HG02798 (cell line): ENCODE data around the gene OGFOD1.

Experiments used
- ATAC-seq: cut with Tn5 transposase; IDR thresholded peaks from one replicate; pipeline ENCODE4 v1.9.1; 2021; ENCODE audit warnings: mild to moderate bottlenecking; ENCODE audit not compliant: unreplicated experiment, poor library complexity

Gene OGFOD1

DNA sequence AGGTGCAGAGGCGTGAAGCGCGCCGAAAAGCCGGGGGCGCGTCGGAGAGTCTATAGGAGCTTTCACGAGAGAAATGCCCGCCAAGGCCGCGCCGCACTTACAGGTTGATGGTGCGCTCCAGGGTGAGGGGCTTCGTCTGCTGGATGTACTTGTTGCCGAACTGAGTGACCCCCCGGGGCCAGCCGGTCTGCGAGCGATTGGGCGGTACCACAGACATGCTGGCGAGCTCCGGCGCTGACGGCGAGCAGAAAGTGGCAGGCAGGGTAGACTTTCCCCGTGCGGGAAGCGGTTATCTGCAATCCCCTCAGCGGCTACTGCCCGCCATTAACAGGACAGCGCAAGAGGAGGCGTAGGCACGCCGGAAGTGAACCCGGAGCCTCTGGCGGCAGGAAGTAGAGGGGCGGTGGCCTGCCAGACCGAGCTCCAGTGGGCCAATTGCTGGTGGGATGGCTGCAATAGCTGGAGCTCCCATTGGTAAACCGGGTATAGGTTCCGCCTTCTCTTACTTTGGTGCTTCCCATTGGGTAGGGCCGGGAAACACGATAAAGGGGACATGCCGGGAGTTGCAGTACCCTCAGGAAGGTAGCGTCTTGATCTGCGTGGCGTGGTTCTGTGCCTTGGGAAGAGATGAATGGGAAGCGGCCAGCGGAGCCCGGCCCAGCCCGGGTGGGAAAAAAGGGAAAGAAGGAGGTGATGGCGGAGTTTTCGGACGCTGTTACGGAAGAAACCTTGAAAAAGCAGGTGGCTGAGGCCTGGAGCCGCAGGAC is at the start of gene OGFOD1, which contains the start of gene NUDT21:
Gene OGFOD1 (plus strand): TSS at position 569 of the 767 bp plus-strand sequence. CDS start 59 bp downstream, at position 628.
Gene NUDT21 (minus strand): TSS at position 347 of the 767 bp plus-strand sequence. CDS start 130 bp downstream, at position 217.
- ATAC-seq = peak; percentile 98

DNA sequence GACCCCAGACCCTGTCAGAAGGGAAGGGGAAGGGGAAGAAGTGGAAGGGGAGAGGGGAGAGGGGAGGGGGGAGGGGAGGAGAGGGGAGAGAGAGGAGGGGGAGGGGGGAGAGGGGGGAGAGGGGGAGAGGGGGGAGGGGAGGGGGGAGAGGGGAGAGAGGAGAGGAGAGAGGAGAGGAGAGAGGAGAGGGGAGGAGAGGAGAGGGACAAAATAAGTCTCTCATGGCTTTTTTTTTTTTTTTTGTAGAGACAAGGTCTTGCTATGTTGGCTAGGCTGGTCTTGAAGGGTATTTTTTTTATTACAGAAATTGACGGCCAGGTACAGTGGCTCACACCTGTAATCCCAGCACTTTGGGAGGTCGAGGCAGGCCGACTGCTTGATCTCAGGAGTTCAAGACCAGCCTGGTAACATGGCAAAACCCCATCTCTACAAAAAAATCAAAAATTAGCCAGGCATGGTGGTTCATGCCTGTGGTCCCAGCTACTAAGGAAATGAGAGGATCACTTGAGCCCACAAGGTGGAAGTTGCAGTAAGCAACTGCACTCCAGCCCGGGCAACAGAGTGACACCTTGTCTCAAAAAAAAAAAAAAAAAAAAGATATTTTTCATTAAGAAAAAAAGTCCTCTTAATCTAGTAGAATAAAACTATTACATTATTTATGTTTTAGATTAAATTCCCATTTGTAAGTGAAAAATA is 45.2 kb upstream of the OGFOD1 start:
- no peak for ATAC-seq

DNA sequence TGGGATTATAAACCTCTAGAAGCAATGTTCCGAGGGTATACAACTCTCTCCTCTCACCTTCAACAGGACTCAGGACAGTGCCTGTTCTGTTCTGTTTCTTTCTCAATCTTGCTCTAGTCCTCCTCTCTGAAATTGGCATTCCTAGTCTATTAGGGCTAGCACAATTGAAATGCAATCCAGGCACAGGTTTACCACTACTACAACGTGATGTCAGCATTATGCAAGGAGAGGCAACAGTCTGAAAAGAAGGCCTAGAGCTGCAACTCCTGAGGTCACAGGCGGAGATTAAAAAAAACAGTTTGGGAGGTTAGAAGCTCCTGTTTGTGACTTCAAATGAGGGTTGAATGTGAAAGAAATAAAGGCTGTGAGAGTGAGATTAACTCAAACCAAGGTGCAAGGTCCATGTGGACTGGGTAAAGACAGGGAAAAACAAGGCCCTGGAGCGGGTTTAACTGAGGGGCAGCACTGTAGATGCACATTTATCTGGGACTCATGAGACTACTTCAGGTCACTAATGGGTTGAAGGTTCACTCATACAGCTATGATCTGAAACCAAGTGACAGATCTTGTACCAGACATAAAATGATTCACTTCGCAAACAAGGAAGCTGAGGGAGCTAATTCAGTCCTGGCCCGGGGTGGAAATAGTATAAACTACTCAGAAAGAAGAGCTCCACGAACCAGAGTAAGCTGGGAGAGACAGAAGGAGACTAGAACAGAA is 42.8 kb upstream of the OGFOD1 start:
- ATAC-seq = no peak

DNA sequence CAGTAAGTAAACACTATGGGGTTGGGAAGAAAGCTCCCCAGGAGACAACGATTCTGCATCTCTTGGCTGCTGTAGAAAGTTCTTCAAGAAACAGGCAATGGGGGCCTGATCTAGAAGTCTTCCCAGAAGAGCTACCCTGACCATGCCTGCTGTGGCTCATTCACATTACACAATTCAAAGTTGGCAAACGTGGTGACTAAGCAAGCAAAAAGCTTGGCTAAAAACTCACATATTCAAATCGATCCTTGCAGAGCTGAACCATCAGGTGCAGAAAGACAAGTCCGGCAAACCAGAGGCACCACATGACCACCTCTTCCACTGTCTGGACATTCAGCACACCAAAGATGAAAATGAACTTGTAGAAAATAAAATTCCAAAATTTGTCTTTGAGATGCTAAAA is 42.2 kb upstream of the OGFOD1 start:
- no peak for ATAC-seq

DNA sequence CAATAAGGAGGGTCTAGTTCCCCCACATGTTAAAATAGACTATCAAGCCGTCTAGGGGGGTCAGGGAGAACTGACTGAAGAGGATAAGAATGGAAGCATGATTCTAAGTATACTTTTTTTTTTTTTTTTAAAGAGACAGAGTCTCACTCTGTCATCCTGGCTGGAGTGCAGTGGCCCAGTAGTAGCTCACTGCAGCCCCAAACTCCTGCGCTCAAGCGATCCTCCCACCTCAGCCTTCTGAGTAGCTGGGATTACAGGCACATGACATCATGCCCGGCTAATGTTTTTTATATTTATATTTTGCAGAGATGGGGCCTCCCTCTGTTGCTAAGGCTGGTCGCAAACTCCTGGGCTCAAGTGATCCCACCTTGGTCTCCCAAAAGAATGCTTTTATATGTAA is 40.2 kb upstream of the OGFOD1 start:
- ATAC-seq = no peak

DNA sequence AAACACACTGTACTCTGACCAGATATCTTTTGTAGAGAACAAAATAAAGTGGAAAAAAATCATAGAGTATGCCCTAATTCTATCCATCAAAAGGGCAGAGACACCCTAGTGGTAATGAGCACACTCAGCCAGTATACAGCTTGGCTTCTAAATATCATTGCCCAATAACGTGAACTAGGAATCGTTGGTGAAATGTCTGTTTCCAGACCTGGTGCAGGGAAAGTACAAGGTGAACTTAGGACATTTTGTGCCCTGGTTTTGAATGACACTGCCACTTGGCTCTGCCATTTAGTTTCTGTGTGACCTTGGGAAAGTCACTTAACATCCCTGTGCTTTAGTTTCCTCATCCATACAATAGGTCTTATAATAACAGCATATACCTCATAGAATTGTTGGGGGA is 39.7 kb upstream of the OGFOD1 start:
- no peak for ATAC-seq

DNA sequence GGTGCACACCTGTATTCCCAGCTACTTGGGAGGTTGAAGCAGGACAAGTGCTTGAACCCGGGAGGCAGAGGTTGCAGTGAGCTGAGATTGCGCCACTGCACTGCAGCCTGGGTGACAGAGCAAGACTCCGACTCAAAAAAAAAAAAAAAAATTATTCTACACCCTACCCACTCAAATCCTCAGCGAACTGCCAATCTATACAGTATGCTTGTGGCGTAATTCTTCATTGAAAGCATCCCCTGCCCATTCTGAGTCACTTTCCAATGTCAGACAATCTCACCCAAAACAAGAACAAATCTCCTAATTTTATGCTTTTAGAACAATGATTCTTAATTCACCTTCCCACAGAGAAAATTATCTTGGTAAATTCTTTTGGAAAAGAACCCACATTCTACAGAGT is 38.0 kb upstream of the OGFOD1 start:
- ATAC-seq = no peak

DNA sequence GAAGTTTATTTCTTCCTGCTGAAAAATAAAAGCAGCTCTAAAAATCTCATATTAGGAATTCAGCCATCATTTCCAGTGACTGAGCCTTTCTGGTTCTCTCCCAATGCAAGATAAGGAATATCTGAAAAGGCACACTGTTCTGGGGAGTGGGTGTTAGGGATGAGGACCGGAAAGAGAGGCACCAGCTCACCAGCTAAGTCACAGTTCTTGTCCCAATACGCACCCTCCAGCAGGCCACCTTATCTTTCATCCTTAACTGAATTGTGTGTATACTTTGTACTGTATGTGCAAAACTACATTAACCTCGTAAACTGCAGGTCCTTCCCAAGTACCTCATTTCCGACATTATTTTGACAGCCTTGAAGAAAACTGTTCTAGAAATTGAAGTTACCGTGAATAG is 37.0 kb upstream of the OGFOD1 start:
- no peak for ATAC-seq

DNA sequence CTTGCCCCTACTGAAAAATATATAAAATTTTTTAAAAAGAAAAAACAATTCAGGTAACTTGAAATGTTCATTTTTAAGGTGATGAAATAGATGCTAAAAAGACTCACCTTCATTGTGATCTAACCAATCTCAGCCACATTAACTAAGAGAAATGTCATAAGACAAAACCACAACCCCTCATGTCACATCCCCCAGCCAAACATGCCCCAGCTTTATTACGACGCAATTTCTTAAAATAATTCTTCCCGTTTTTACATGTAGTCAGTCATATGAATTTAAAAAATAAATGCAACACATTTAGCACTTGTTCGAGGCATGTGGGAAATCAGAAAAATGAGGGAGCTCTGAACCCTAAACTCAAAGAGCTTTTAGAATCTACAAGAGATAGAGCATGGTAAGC is 35.5 kb upstream of the OGFOD1 start:
- ATAC-seq = no peak

DNA sequence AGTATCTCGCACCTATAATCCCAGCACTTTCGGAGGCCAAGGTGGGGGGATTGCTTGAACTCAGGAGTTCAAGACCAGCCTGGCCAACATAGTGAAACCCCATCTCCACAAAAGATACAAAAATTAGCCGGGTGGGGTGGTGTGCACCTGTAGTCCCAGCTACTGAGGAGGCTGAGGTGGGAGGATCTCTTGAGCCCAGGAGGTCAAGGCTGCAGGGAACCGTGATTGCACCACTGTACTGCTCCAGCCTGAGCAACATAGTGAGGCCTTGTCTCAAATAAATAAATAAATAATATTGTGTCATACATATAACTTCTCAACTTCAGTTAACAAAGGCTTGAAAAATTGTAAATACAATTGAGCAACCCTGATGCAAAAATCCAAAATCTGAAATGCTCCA is 34.2 kb upstream of the OGFOD1 start:
- ATAC-seq = no peak

DNA sequence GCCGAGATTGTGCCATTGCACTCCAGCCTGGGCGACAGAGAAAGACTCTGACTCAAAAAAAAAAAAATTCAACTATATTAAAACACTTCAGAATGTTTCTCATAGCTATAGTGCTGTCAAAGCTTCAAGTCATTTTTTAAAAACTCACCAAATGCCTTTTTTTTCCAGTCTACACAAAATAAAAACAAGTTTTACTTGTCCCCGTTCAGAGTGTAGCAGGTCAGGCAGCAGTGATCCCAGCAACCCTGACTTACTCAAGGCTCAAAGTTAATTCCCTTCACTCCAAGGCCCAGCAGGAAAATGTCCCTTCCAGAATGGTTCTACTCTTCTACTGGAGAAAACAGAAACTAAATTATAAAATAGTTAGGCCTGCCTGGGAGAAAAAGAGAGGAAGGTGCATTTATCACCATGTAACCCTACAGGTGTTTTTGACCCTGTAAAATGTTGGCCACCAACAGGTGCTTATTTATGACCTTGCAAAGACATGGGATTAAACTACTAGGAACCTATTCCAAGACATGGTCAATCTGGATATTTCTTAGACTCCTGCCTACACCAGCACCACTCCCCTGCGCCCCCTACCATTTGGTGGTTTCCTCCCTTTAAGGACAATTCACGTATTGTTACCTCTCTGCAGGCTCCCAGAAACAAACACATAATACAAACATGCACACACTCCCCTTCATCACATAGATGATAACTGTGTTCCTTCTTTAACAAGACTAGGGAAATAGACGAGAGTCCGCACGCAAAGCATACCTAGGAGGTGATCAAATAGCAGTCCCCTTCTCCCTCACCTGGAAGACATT is 31.4 kb upstream of the OGFOD1 start:
- ATAC-seq = no peak

DNA sequence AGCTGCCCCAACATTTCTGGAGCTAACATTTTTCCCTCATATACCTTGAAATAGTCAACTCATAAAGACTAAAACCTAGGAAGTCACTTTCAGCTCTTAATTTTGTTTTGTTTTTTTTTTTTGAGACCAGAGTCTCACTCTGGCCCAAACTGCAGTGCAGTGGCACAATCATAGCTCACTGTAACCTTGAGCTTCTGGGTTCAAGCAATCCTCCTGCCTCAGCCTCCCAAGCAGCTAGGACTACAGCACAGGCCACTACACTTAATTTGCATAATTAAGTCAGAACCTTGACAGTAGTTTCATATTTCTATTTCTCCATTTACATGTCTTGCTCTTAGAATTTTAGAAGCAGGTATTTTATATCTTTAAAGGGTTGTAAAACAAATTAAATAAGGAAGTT is 30.7 kb upstream of the OGFOD1 start:
- ATAC-seq = no peak

DNA sequence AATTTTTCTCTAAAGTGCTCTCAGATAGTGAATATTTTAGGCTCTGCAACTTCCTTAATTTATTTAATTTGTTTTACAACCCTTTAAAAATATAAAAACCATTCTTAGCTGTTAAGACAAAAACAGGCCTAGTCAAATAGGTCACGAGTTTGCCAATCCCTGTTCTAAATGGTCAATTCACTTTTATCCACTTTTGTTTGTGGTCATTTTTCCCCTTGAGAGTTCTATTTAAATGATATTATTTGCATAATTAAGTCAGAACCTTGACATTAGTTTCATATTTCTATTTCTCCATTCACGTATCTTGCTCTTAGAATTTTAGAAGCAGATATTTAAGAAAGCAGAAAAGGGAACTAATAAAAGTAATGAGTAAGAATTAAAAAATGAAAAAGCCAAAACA is 30.0 kb upstream of the OGFOD1 start:
- no peak for ATAC-seq

DNA sequence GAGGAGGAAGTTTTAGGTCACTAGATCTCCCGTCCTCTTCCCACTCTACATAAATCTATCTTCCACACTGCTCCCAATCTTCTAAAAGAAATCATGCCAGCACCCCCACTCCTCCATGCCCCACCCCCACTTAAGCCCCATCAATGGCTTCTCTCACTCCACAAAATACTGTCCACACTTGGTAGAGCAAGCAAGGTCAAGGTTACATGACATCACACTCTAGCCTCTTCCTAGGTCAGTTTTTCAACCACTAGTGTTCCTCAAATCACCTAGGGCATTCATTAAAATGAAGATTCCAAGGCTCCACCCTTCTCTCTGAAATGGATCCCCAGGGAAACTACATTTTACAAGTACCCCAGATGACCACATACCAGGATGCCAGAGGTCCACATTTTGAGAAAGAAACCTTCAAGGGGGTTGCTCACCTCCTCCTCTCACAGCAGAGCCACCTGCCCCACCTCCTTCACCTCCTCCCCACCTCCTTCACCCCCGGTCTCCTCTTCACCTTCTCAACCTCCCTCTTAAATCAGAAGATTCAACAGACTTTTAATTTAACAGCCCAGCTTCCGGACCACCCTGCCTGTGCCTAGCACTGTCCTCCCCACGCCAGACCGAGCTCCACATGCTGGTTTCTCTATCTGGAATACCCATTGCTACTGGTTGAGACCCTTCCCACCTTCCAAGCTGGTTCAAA is 29.2 kb upstream of the OGFOD1 start:
- no peak for ATAC-seq

DNA sequence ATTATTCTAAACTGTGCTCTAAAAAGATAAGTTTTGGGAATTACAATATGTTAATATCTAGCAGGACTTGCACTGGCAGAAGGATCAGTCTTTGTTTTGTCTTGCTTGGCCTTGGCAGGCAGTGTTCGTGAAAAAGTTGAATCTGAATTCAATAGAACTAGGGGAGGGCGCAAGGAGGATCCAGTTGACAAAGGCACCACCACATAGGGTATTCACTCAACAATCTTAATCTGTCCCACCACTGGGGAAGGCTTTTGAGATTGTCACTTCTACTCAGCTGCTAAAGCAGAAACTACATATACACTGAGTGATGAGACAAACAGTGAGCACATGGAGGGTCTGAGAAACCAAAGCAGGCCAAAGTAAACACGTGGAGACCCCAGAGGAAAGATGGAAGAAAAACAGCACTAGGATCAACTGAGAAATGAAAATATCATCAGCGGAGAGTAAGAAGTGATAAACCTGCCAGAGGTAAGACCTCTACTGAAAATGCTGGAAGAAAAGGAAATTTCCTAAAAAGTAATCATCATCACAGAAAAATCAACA is 28.4 kb upstream of the OGFOD1 start:
- no peak for ATAC-seq

DNA sequence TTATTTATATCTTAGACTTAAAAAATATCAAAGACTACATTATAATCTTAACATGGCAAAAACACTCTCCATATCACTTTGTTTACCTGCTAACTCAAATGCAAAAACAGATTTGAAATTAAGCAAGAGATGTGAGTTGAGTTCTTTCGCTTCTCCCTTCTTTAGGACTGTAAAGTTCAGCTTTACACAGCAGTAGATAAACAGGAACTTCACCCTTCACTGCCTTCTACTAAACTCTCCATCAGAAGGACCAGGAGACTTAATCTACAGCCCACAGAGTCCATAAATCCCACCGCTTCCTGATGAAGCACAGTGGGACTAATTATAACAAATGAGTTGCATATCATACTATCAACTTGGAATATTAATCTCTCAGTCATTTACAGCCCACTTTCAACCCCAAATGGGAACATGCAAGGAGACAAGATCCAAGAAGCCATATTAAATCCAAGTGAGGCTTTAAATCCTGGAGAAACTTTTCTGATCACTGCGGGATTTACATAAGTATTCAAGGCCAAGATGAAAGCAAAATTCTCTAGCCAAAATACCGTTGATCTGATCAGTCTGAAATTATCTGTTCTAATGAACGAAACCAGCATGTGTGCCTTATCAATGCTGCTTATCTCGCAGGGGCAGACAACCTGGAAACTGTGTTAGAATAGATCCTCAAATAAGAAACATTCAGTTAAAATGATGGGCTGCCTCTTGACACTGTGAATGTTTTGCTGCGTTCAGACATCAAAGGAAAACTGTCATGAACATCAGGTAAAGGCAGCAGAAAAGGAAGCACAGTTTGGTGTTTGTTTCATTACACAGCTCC is 27.6 kb upstream of the OGFOD1 start:
- peak; percentile 14 for ATAC-seq

DNA sequence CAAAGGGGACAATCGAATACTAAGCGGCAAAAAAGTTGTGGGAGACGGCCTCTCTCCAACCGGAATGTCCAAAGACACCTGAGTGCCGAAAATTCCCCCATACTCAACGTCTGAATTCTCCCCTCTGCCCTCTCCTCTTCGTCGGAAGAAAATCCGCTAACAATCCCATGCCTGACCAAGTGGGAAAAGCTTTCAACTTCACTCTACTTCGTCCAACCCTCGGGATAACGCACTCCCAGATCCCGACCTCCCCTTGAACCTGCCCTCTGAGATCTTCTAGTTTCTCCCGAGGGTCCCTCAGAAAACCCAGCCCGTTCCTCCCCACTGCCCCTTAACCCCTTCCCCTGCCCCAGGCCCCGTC is 27.0 kb upstream of the OGFOD1 start:
- no peak for ATAC-seq

DNA sequence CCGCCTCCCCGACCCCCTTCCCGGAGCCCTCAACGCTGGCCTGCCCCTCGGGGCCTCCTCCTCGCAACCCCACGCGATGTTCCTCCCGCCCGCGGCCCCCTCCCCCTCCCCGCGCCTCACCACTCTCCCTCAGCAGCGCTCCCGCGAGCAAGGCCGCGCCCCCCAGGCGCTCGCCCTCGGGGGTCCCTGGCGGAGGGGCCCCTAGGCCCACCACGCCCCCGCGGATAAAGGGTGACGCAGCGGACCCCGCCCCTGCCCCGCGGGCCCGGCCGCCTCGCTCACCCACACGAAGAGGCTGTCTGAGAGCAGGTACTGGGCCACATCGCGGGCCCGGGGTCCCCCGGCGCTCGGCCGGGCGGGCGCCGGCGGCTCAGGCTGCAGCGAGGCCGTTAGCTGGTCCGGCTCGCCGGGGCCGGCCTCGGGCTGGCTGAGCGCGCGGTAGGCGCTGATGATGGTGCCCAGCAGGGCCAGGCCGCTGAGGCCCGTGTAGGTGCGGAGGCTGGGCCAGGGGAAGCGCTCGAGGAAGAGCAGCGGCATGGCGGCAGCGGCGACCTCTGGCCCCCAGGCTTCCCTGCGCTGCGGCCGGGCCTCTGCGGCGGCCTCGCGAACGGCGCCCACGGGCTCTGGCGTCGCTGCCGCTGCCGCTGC is 26.4 kb upstream of the OGFOD1 start:
- ATAC-seq = peak; percentile 39
